Naive thymus-derived CD4-positive, alpha-beta T cell (primary cell): ENCODE data around the gene CEACAM5. TPM values are rescaled to one million over a fixed set of nuclear protein-coding genes. Genes with fewer than 3 reads are reported as not detected.

ENCODE experiments used
- ATAC-seq: fragments of 150-1000 bp; cut with Tn5 transposase; 2 replicates; pipeline ENCODE4 v1.10.0; 2021; ENCODE audit warnings: mild to moderate bottlenecking, moderate library complexity
- CTCF ChIA-PET: fragments of 350-600 bp; sonication (Branson Sonifier 250); formaldehyde crosslinking; loops from one replicate; lab custom pipeline; 2021; ENCODE audit warnings: antibody characterized with exemption; lab: Charles Lee
- POLR2A ChIA-PET: fragments of 350-600 bp; sonication (Branson Sonifier 250); formaldehyde crosslinking; loops from one replicate; lab custom pipeline; 2021; ENCODE audit warnings: antibody characterized with exemption, inconsistent platforms; lab: Charles Lee
- DNase-seq, 9 donors: peaks; one replicate each; pipeline versions ENCODE4 v3.0.0 to v3.0.0-alpha.2; 2020 to 2022; ENCODE audit warnings: mixed read lengths in 1 of 9
- H3K27ac ChIP-seq: one replicate; pipeline ENCODE4 v1.7.0; 2013; ENCODE audit warnings: mild to moderate bottlenecking, low read depth, low read length, moderate library complexity
- H3K27me3 ChIP-seq, 2 donors: one replicate each; pipeline ENCODE4 v1.7.0; 2013; ENCODE audit warnings: low read length in 2 of 2, mild to moderate bottlenecking in 2 of 2, moderate library complexity in 2 of 2; ENCODE audit not compliant: control insufficient read depth in 2 of 2, insufficient read depth in 2 of 2
- H3K36me3 ChIP-seq, 3 experiments: 1 replicate in 2 of 3; 2 replicates in 1 of 3; pipeline ENCODE4 v1.7.0; 2013; ENCODE audit warnings: low read length in 3 of 3, mild to moderate bottlenecking in 3 of 3, moderate library complexity in 1 of 3; ENCODE audit not compliant: insufficient read depth in 3 of 3, control insufficient read depth in 2 of 3
- H3K4me1 ChIP-seq, 2 donors: one replicate each; pipeline ENCODE4 v1.7.0; 2013; ENCODE audit warnings: low read length in 2 of 2, mild to moderate bottlenecking in 2 of 2, moderate library complexity in 1 of 2; ENCODE audit not compliant: control insufficient read depth in 2 of 2, insufficient read depth in 2 of 2
- H3K4me3 ChIP-seq: 2 replicates; pipeline ENCODE4 v1.7.0; 2013; ENCODE audit warnings: mild to moderate bottlenecking, low read length
- H3K9me3 ChIP-seq, 3 experiments: 1 replicate in 2 of 3; 2 replicates in 1 of 3; pipeline ENCODE4 v1.7.0; 2013; ENCODE audit warnings: low read length in 3 of 3; ENCODE audit not compliant: control insufficient read depth in 2 of 3
- H3K27ac Mint-ChIP-seq, 9 donors: one replicate each; pipeline ENCODE4 v1.8.0; 2020 to 2022; ENCODE audit warnings: mixed read lengths in 9 of 9, mild to moderate bottlenecking in 8 of 9, moderate library complexity in 5 of 9, inconsistent platforms in 2 of 9
- H3K27me3 Mint-ChIP-seq, 5 donors: one replicate each; pipeline ENCODE4 v1.8.0; 2021 to 2022; ENCODE audit warnings: mixed read lengths in 5 of 5, mild to moderate bottlenecking in 1 of 5
- H3K36me3 Mint-ChIP-seq, 5 donors: one replicate each; pipeline ENCODE4 v1.8.0; 2020 to 2022; ENCODE audit warnings: mixed read lengths in 5 of 5, mild to moderate bottlenecking in 3 of 5, inconsistent platforms in 1 of 5
- H3K4me1 Mint-ChIP-seq, 7 donors: one replicate each; pipeline ENCODE4 v1.8.0; 2020 to 2022; ENCODE audit warnings: mixed read lengths in 7 of 7, mild to moderate bottlenecking in 3 of 7, inconsistent platforms in 1 of 7
- H3K4me3 Mint-ChIP-seq, 10 donors: one replicate each; pipeline ENCODE4 v1.8.0; 2020 to 2022; ENCODE audit warnings: mild to moderate bottlenecking in 10 of 10, mixed read lengths in 10 of 10, moderate library complexity in 6 of 10, inconsistent platforms in 2 of 10
- H3K9me3 Mint-ChIP-seq, 11 donors: one replicate each; pipeline ENCODE4 v1.8.0; 2020 to 2022; ENCODE audit warnings: mixed read lengths in 11 of 11, mild to moderate bottlenecking in 4 of 11, inconsistent platforms in 1 of 11, moderate library complexity in 1 of 11
- intact Hi-C, 2 donors: fragments of 100-400 bp; cut with micrococcal nuclease; formaldehyde crosslinking; loops; one replicate each; pipeline ENCODE4 v1.15.1; 2023
- polyA plus RNA-seq, 2 donors: library from polyadenylated mRNA; unstranded; fragments of 300-500 nt; fragmentation: Illumina TruSeq; gene quantifications; one replicate each; pipeline ENCODE4 v1.2.3, GENCODE V29; 2021
- total RNA-seq, 6 experiments: library from RNA in 5 of 6; stranded (reverse) in 5 of 6; gene quantifications; 1 replicate in 5 of 6; 2 replicates in 1 of 6; pipeline ENCODE4 v1.2.3 and lab custom pipeline; 2021 to 2026

Gene CEACAM5
- total and polyA plus RNA-seq, 7 experiments from 2014 or later: not detected

DNA sequence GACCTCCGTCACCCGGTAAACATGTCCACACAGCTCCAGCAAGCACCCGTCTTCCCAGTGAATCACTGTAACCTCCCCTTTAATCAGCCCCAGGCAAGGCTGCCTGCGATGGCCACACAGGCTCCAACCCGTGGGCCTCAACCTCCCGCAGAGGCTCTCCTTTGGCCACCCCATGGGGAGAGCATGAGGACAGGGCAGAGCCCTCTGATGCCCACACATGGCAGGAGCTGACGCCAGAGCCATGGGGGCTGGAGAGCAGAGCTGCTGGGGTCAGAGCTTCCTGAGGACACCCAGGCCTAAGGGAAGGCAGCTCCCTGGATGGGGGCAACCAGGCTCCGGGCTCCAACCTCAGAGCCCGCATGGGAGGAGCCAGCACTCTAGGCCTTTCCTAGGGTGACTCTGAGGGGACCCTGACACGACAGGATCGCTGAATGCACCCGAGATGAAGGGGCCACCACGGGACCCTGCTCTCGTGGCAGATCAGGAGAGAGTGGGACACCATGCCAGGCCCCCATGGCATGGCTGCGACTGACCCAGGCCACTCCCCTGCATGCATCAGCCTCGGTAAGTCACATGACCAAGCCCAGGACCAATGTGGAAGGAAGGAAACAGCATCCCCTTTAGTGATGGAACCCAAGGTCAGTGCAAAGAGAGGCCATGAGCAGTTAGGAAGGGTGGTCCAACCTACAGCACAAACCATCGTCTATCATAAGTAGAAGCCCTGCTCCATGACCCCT lies 9.0 kb upstream of the CEACAM5 start:
- H3K4me3 ChIP-seq: no peak overlapping the region
- no peaks in the 10 kb centered on the region for H3K27me3 ChIP-seq
- no peak overlapping the region for H3K27ac ChIP-seq
- no peaks in the 10 kb centered on the region for H3K9me3 Mint-ChIP-seq
- ChIA-PET CTCF (interaction anchor here (0.8 kb wide), 2 partner anchors 20 to 56 kb away, joined by 3 to 6 read pairs; no protein-coding TSS in a partner anchor), POLR2A (no interaction called here)
- DNase-seq (peak in 2 of 9 donors; percentile 1 to 13), ATAC-seq (no peak)
- no peak overlapping the region for H3K27ac Mint-ChIP-seq
- H3K4me1 ChIP-seq: no peaks in the 10 kb centered on the region
- no peak overlapping the region for H3K4me3 Mint-ChIP-seq
- intact Hi-C loops: no loop called here
- no peaks in the 10 kb centered on the region for H3K9me3 ChIP-seq
- H3K36me3 ChIP-seq: no peaks in the 10 kb centered on the region
- no peaks in the 10 kb centered on the region for H3K36me3 Mint-ChIP-seq
- peaks cover 0 to 1% (median 0%) of the 10 kb centered on the region in 7 donors for H3K4me1 Mint-ChIP-seq
- peaks cover 0 to 30% (median 21%) of the 10 kb centered on the region in 5 donors for H3K27me3 Mint-ChIP-seq

DNA sequence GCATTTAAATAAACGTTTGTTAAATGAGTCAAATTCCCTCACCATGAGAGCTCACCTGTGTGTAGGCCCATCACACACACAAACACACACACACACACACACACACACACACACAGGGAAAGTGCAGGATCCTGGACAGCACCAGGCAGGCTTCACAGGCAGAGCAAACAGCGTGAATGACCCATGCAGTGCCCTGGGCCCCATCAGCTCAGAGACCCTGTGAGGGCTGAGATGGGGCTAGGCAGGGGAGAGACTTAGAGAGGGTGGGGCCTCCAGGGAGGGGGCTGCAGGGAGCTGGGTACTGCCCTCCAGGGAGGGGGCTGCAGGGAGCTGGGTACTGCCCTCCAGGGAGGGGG lies 8.5 kb upstream of the CEACAM5 start:
- H3K36me3 ChIP-seq: no peaks in the 10 kb centered on the region
- no peak for DNase-seq
- H3K27me3 ChIP-seq: no peaks in the 10 kb centered on the region
- no peaks in the 10 kb centered on the region for H3K36me3 Mint-ChIP-seq
- peaks cover 0 to 2% (median 0%) of the 10 kb centered on the region in 11 donors for H3K9me3 Mint-ChIP-seq
- no peak for ATAC-seq
- peaks cover 0 to 1% (median 0%) of the 10 kb centered on the region in 7 donors for H3K4me1 Mint-ChIP-seq
- intact Hi-C loops: no loop called here
- H3K4me1 ChIP-seq: no peaks in the 10 kb centered on the region
- H3K4me3 Mint-ChIP-seq: no peak overlapping the region
- POLR2A ChIA-PET: no interaction called here
- no peaks in the 10 kb centered on the region for H3K9me3 ChIP-seq
- CTCF ChIA-PET: no interaction called here
- H3K27ac Mint-ChIP-seq: no peak overlapping the region
- no peak overlapping the region for H3K27ac ChIP-seq
- H3K27me3 Mint-ChIP-seq: peaks cover 5 to 33% (median 25%) of the 10 kb centered on the region in 5 donors
- no peak overlapping the region for H3K4me3 ChIP-seq

DNA sequence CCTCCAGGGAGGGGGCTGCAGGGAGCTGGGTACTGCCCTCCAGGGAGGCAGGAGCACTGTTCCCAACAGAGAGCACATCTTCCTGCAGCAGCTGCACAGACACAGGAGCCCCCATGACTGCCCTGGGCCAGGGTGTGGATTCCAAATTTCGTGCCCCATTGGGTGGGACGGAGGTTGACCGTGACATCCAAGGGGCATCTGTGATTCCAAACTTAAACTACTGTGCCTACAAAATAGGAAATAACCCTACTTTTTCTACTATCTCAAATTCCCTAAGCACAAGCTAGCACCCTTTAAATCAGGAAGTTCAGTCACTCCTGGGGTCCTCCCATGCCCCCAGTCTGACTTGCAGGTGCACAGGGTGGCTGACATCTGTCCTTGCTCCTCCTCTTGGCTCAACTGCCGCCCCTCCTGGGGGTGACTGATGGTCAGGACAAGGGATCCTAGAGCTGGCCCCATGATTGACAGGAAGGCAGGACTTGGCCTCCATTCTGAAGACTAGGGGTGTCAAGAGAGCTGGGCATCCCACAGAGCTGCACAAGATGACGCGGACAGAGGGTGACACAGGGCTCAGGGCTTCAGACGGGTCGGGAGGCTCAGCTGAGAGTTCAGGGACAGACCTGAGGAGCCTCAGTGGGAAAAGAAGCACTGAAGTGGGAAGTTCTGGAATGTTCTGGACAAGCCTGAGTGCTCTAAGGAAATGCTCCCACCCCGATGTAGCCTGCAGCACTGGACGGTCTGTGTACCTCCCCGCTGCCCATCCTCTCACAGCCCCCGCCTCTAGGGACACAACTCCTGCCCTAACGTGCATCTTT lies 7.8 kb upstream of the CEACAM5 start:
- DNase-seq (peak in 1 of 9 donors; percentile 17), ATAC-seq (no peak)
- no peaks in the 10 kb centered on the region for H3K4me1 ChIP-seq
- no peak overlapping the region for H3K4me3 ChIP-seq
- no peak overlapping the region for H3K4me3 Mint-ChIP-seq
- no peaks in the 10 kb centered on the region for H3K9me3 ChIP-seq
- H3K27me3 ChIP-seq: no peaks in the 10 kb centered on the region
- H3K27me3 Mint-ChIP-seq: peaks cover 5 to 37% (median 31%) of the 10 kb centered on the region in 5 donors
- H3K4me1 Mint-ChIP-seq: peaks cover 0 to 1% (median 0%) of the 10 kb centered on the region in 7 donors
- peaks cover 0 to 2% (median 0%) of the 10 kb centered on the region in 11 donors for H3K9me3 Mint-ChIP-seq
- intact Hi-C loops: no loop called here
- POLR2A ChIA-PET: interaction anchor here (0.5 kb wide), 1 partner anchor 64 kb away, joined by 3 read pairs; no protein-coding TSS in a partner anchor
- CTCF ChIA-PET: interaction anchor here (1.4 to 1.5 kb wide), 2 partner anchors 9 to 10 kb away, joined by 3 read pairs; no protein-coding TSS in a partner anchor
- no peaks in the 10 kb centered on the region for H3K36me3 Mint-ChIP-seq
- H3K27ac ChIP-seq: no peak overlapping the region
- no peak overlapping the region for H3K27ac Mint-ChIP-seq
- H3K36me3 ChIP-seq: no peaks in the 10 kb centered on the region

DNA sequence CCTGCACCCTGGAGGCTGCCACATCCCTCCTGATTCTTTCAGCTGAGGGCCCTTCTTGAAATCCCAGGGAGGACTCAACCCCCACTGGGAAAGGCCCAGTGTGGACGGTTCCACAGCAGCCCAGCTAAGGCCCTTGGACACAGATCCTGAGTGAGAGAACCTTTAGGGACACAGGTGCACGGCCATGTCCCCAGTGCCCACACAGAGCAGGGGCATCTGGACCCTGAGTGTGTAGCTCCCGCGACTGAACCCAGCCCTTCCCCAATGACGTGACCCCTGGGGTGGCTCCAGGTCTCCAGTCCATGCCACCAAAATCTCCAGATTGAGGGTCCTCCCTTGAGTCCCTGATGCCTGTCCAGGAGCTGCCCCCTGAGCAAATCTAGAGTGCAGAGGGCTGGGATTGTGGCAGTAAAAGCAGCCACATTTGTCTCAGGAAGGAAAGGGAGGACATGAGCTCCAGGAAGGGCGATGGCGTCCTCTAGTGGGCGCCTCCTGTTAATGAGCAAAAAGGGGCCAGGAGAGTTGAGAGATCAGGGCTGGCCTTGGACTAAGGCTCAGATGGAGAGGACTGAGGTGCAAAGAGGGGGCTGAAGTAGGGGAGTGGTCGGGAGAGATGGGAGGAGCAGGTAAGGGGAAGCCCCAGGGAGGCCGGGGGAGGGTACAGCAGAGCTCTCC lies 6.9 kb upstream of the CEACAM5 start:
- intact Hi-C loops: no loop called here
- DNase-seq (peak in 2 of 9 donors; percentile 2 to 13), ATAC-seq (no peak)
- CTCF ChIA-PET: interaction anchor here (1.4 to 1.5 kb wide), 2 partner anchors 9 to 10 kb away, joined by 3 read pairs; no protein-coding TSS in a partner anchor
- no peak overlapping the region for H3K4me3 Mint-ChIP-seq
- H3K4me1 Mint-ChIP-seq: peaks cover 0 to 5% (median 0%) of the 10 kb centered on the region in 7 donors
- Histone ChIP-seq H3K9me3 (no peaks in the 10 kb centered on the region), H3K27me3 (no peaks in the 10 kb centered on the region), H3K36me3 (no peaks in the 10 kb centered on the region), H3K4me3 (no peak overlapping the region), H3K4me1 (no peaks in the 10 kb centered on the region), H3K27ac (no peak overlapping the region)
- peaks cover 11 to 38% (median 27%) of the 10 kb centered on the region in 5 donors for H3K27me3 Mint-ChIP-seq
- H3K27ac Mint-ChIP-seq: peak overlapping the region in 1 of 9 donors; percentile 54
- POLR2A ChIA-PET: no interaction called here
- H3K9me3 Mint-ChIP-seq: peaks cover 0 to 2% (median 0%) of the 10 kb centered on the region in 11 donors
- no peaks in the 10 kb centered on the region for H3K36me3 Mint-ChIP-seq

DNA sequence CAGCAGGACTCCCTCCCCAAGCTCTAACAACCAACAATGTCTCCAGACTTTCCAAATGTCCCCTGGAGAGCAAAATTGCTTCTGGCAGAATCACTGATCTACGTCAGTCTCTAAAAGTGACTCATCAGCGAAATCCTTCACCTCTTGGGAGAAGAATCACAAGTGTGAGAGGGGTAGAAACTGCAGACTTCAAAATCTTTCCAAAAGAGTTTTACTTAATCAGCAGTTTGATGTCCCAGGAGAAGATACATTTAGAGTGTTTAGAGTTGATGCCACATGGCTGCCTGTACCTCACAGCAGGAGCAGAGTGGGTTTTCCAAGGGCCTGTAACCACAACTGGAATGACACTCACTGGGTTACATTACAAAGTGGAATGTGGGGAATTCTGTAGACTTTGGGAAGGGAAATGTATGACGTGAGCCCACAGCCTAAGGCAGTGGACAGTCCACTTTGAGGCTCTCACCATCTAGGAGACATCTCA lies 6.2 kb upstream of the CEACAM5 start:
- Mint-ChIP-seq H3K27ac (peak overlapping the region in 1 of 9 donors; percentile 54), H3K4me1 (peaks cover 0 to 12% (median 5%) of the 10 kb centered on the region in 7 donors), H3K9me3 (peaks cover 0 to 2% (median 0%) of the 10 kb centered on the region in 11 donors), H3K4me3 (no peak overlapping the region), H3K36me3 (no peaks in the 10 kb centered on the region), H3K27me3 (peaks cover 16 to 37% (median 30%) of the 10 kb centered on the region in 5 donors)
- CTCF ChIA-PET: interaction anchor here (1.4 to 1.5 kb wide), 2 partner anchors 8 to 11 kb away, joined by 3 read pairs; no protein-coding TSS in a partner anchor
- no peaks in the 10 kb centered on the region for H3K36me3 ChIP-seq
- ATAC-seq (no peak), DNase-seq (no peak)
- H3K9me3 ChIP-seq: no peaks in the 10 kb centered on the region
- no peaks in the 10 kb centered on the region for H3K4me1 ChIP-seq
- H3K27ac ChIP-seq: no peak overlapping the region
- no peaks in the 10 kb centered on the region for H3K27me3 ChIP-seq
- no peak overlapping the region for H3K4me3 ChIP-seq
- POLR2A ChIA-PET: no interaction called here
- intact Hi-C loops: no loop called here
